HCT116 (cell line): Measurements from ENCODE around the gene CRX. TPM values are rescaled to one million over a fixed set of nuclear protein-coding genes. Genes with fewer than 3 reads are reported as not detected.

Experiments
- ATF3 ChIP-seq: IDR thresholded peaks from 2 replicates; pipeline ENCODE4 v1.6.1; 2012
- ELF1 ChIP-seq: IDR thresholded peaks from 2 replicates; pipeline ENCODE4 v1.6.1; 2012; ENCODE audit warnings: low read depth, borderline replicate concordance
- EZH2phosphoT487 ChIP-seq: fragments of 200-600 bp; IDR thresholded peaks from 2 replicates; pipeline ENCODE4 v1.6.1; 2018; ENCODE audit warnings: antibody characterized with exemption, borderline replicate concordance
- MAX ChIP-seq: IDR thresholded peaks from 2 replicates; pipeline ENCODE4 v1.6.1; 2012
- POLR2A ChIP-seq: IDR thresholded peaks from 2 replicates; pipeline ENCODE4 v1.7.0; 2011; ENCODE audit warnings: borderline replicate concordance; ENCODE audit not compliant: insufficient read depth, insufficient read length; ENCODE audit errors: extremely low read depth
- POLR2AphosphoS5 ChIP-seq: IDR thresholded peaks from 2 replicates; pipeline ENCODE4 v1.6.1; 2011; ENCODE audit warnings: mild to moderate bottlenecking, low read depth, low read length, moderate library complexity
- RAD21 ChIP-seq: IDR thresholded peaks from 2 replicates; pipeline ENCODE4 v1.6.1; 2012; ENCODE audit warnings: low read depth, mild to moderate bottlenecking
- REST ChIP-seq: IDR thresholded peaks from 2 replicates; pipeline ENCODE4 v1.6.1; 2012; ENCODE audit warnings: low read depth
- SP1 ChIP-seq: IDR thresholded peaks from 2 replicates; pipeline ENCODE4 v1.6.1; 2012; ENCODE audit warnings: low read depth
- SRF ChIP-seq: IDR thresholded peaks from 2 replicates; pipeline ENCODE4 v1.6.1; 2012; ENCODE audit warnings: low read depth
- TCF7L2 ChIP-seq: IDR thresholded peaks from 2 replicates; pipeline ENCODE4 v1.7.0; 2011; ENCODE audit warnings: borderline replicate concordance, inconsistent platforms; ENCODE audit not compliant: insufficient read depth, insufficient read length; ENCODE audit errors: extremely low read depth
- total RNA-seq: library from RNA; stranded (reverse); gene quantifications from one replicate; pipeline ENCODE4 v1.2.1, GENCODE V29; 2021; ENCODE audit not compliant: unreplicated experiment
- TF ChIP-seq, protein P1 (sequence below), 3 experiments: fragments of 200-600 bp in 1 of 3; sonication (generic) in 1 of 3; IDR thresholded peaks in 2 of 3; conservative IDR thresholded peaks in 1 of 3; 2 replicates each; pipeline ENCODE4 v1.5.1; 2012 to 2017; ENCODE audit warnings: low read depth in 2 of 3, low read length in 2 of 3, antibody characterized with exemption in 1 of 3, borderline replicate concordance in 1 of 3, control low read depth in 1 of 3, mild to moderate bottlenecking in 1 of 3, mixed read lengths in 1 of 3, mixed run types in 1 of 3, moderate library complexity in 1 of 3; ENCODE audit not compliant: insufficient read depth in 1 of 3

CRX gene
- total RNA-seq, 1 experiment from 2014 or later: not detected

- TF ChIP-seq REST (no peak), POLR2AphosphoS5 (peak; percentile 99), SRF (no peak), TCF7L2 (peak; percentile 33), RAD21 (no peak), ATF3 (no peak), MAX (peak; percentile 67), EZH2phosphoT487 (no peak), ELF1 (no peak; the same call in 1 of the 2 replicates), SP1 (peak; percentile 91), POLR2A (peak; percentile 93)
- TF ChIP-seq, protein P1, sequence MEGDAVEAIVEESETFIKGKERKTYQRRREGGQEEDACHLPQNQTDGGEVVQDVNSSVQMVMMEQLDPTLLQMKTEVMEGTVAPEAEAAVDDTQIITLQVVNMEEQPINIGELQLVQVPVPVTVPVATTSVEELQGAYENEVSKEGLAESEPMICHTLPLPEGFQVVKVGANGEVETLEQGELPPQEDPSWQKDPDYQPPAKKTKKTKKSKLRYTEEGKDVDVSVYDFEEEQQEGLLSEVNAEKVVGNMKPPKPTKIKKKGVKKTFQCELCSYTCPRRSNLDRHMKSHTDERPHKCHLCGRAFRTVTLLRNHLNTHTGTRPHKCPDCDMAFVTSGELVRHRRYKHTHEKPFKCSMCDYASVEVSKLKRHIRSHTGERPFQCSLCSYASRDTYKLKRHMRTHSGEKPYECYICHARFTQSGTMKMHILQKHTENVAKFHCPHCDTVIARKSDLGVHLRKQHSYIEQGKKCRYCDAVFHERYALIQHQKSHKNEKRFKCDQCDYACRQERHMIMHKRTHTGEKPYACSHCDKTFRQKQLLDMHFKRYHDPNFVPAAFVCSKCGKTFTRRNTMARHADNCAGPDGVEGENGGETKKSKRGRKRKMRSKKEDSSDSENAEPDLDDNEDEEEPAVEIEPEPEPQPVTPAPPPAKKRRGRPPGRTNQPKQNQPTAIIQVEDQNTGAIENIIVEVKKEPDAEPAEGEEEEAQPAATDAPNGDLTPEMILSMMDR (IDR thresholded peaks at IDR 0.05 in 2 of 3, conservative IDR thresholded peaks at IDR 0.05 in 1 of 3; ENCODE audit: borderline replicate concordance in 1 of 3, insufficient read depth in 1 of 3, low read depth in 2 of 3, low read length in 2 of 3): no peak
Observed at GRCh38 chr19:47778049-47778953, 43.4 kb upstream of the CRX start, which contains the start of gene SELENOW (continued).
